ENCODE measurements around the gene SULT2A1. TPM values are rescaled to one million over a fixed set of nuclear protein-coding genes. Genes with fewer than 3 reads are reported as not detected.
A peak's percentile ranks its signal among the peaks of the same experiment; 100 is the strongest.

Gene SULT2A1
- total RNA-seq, 1 experiment from 2014 or later: not detected

GRCh38 chr19:47853003-47853402 is 33.1 kb downstream of the SULT2A1 start:
- Mint-ChIP-seq H3K9me3 (ENCODE audit: low read depth, unreplicated experiment) (no peaks in the 10 kb centered on the region), H3K4me1 (ENCODE audit: low read depth, unreplicated experiment) (peaks cover 10% of the 10 kb centered on the region), H3K36me3 (ENCODE audit: insufficient read depth, unreplicated experiment) (no peaks in the 10 kb centered on the region), H3K27me3 (ENCODE audit: unreplicated experiment) (peaks cover 79% of the 10 kb centered on the region), H3K4me3 (ENCODE audit: low read depth, unreplicated experiment) (no peak overlapping the region), H3K27ac (ENCODE audit: unreplicated experiment) (no peak overlapping the region)
- DNase-seq: no peak
- CTCF ChIA-PET: interaction anchor here (0.7 kb wide), 2 partner anchors 9 to 283 kb away, joined by 3 to 5 read pairs; no protein-coding TSS in a partner anchor
- no TSS peak for BruUV-seq (replicated peaks)
- TF ChIP-seq CTCF (IDR thresholded peaks at IDR 0.05; ENCODE audit: unreplicated experiment): no peak
- intact Hi-C loops (cut with micrococcal nuclease; ENCODE audit: unreplicated experiment): no loop called here

DNA sequence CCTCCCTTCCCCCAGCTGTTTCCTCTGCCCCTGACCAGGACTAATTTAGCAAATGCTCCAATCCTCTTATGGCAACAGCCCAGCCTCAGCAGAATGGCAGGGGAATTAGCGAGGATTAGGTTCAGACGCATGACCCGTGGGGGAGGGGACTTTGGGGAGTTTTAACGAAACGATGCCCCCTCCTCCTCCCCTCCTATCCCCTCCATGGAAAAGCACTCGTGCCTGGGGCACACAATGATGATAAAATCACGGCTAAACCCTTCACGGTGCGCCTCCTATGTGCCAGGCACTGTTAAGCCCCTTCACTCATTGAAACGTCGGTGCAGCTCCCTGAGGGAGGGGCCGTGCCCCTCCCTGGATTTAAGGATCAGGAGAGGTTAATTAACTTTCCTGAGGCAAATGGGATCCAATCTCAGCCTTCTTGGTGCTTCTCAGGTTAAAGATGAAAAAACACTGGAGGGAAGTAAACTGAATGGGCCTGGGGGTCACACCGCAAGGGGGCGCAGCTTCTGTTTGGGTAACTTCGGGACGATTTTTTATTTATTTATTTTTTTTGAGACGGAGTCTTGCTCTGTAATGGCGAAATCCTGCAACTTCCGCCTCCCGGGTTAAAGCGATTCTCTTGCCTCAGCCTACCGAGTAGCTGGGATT is 37.2 kb downstream of the SULT2A1 start:
- Mint-ChIP-seq H3K36me3 (ENCODE audit: insufficient read depth, unreplicated experiment) (no peaks in the 10 kb centered on the region), H3K27ac (ENCODE audit: unreplicated experiment) (no peak overlapping the region)
- peak; percentile 64 for DNase-seq

DNA sequence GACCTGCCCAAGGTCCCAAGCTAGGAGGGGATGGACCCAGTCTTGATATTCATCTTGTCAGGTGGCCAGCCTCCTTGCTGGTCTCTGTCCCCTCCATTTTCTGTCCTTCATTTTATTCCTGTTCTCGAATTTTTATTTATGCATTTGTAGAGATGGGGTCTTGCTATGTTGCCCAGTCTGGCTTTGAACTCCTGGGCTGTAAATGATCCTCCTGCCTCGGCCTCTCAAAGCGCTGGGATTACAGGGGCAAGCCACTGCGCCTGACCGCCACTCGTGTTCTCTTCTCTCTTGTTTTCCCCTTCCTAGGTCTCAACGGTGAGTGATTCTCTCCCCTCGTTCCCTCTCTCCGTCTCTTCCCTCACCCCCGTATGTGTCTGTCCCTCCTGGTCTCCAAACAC is 37.7 kb downstream of the SULT2A1 start:
- H3K9me3 Mint-ChIP-seq (ENCODE audit: low read depth, unreplicated experiment): no peaks in the 10 kb centered on the region
- CTCF ChIA-PET: no interaction called here
- intact Hi-C loops (cut with micrococcal nuclease; ENCODE audit: unreplicated experiment): no loop called here
- no TSS peak for BruUV-seq (replicated peaks)
- peaks cover 81% of the 10 kb centered on the region for H3K27me3 Mint-ChIP-seq (ENCODE audit: unreplicated experiment)
- H3K27ac Mint-ChIP-seq (ENCODE audit: unreplicated experiment): no peak overlapping the region
- H3K4me3 Mint-ChIP-seq (ENCODE audit: low read depth, unreplicated experiment): no peak overlapping the region
- H3K4me1 Mint-ChIP-seq (ENCODE audit: low read depth, unreplicated experiment): peaks cover 10% of the 10 kb centered on the region
- DNase-seq: no peak
- no peak for TF ChIP-seq CTCF (IDR thresholded peaks at IDR 0.05; ENCODE audit: unreplicated experiment)
- H3K36me3 Mint-ChIP-seq (ENCODE audit: insufficient read depth, unreplicated experiment): no peaks in the 10 kb centered on the region

More for the DNA sequence above, 37.2 kb downstream of the SULT2A1 start:
- peak; percentile 81 for TF ChIP-seq CTCF (IDR thresholded peaks at IDR 0.05; ENCODE audit: unreplicated experiment)
- Mint-ChIP-seq H3K4me1 (ENCODE audit: low read depth, unreplicated experiment) (peaks cover 10% of the 10 kb centered on the region), H3K4me3 (ENCODE audit: low read depth, unreplicated experiment) (peak overlapping the region; percentile 21), H3K9me3 (ENCODE audit: low read depth, unreplicated experiment) (no peaks in the 10 kb centered on the region), H3K27me3 (ENCODE audit: unreplicated experiment) (peaks cover 81% of the 10 kb centered on the region)
- CTCF ChIA-PET: interaction anchor here (1.0 kb wide), 1 partner anchor 9 kb away, joined by 3 read pairs; no protein-coding TSS in a partner anchor
- BruUV-seq (replicated peaks): no TSS peak
- intact Hi-C loops (cut with micrococcal nuclease; ENCODE audit: unreplicated experiment): no loop called here

- H3K4me3 Mint-ChIP-seq (ENCODE audit: low read depth, unreplicated experiment): no peak overlapping the region
- H3K36me3 Mint-ChIP-seq (ENCODE audit: insufficient read depth, unreplicated experiment): no peaks in the 10 kb centered on the region
- no peaks in the 10 kb centered on the region for H3K9me3 Mint-ChIP-seq (ENCODE audit: low read depth, unreplicated experiment)
- intact Hi-C loops (cut with micrococcal nuclease; ENCODE audit: unreplicated experiment): no loop called here
- H3K27ac Mint-ChIP-seq (ENCODE audit: unreplicated experiment): no peak overlapping the region
- no peaks in the 10 kb centered on the region for H3K4me1 Mint-ChIP-seq (ENCODE audit: low read depth, unreplicated experiment)
- DNase-seq: no peak
- TF ChIP-seq CTCF (IDR thresholded peaks at IDR 0.05; ENCODE audit: unreplicated experiment): no peak
- BruUV-seq (replicated peaks): no TSS peak
- CTCF ChIA-PET: no interaction called here
- H3K27me3 Mint-ChIP-seq (ENCODE audit: unreplicated experiment): peaks cover 58% of the 10 kb centered on the region
Observed at GRCh38 chr19:47842941-47843340, 43.2 kb downstream of the SULT2A1 start.
